KOPT-K1 (cell line): ENCODE measurements around the gene MTHFSD.

Experiments
- H3K27ac ChIP-seq: fragments of 200-600 bp; sonication (generic); 2 replicates; pipeline ENCODE4 v1.5.1; 2016; ENCODE audit warnings: antibody characterized with exemption, mild to moderate bottlenecking, low read depth, low read length; ENCODE audit not compliant: poor library complexity, severe bottlenecking
- H3K36me3 ChIP-seq: fragments of 200-600 bp; sonication (generic); 2 replicates; pipeline ENCODE4 v1.5.1; 2017; ENCODE audit warnings: antibody characterized with exemption, mild to moderate bottlenecking, low read length, moderate library complexity; ENCODE audit not compliant: insufficient read depth
- H3K9me3 ChIP-seq: fragments of 200-600 bp; sonication (generic); 2 replicates; pipeline ENCODE4 v1.5.1; 2017; ENCODE audit warnings: antibody characterized with exemption, low read length, mild to moderate bottlenecking; ENCODE audit not compliant: insufficient read depth, poor library complexity, severe bottlenecking

Gene MTHFSD

GRCh38 chr16:86512860-86513470 is 42.1 kb downstream of the MTHFSD start:
- Histone ChIP-seq H3K9me3 (no peaks in the 10 kb centered on the region), H3K36me3 (no peaks in the 10 kb centered on the region), H3K27ac (no peak overlapping the region)

DNA sequence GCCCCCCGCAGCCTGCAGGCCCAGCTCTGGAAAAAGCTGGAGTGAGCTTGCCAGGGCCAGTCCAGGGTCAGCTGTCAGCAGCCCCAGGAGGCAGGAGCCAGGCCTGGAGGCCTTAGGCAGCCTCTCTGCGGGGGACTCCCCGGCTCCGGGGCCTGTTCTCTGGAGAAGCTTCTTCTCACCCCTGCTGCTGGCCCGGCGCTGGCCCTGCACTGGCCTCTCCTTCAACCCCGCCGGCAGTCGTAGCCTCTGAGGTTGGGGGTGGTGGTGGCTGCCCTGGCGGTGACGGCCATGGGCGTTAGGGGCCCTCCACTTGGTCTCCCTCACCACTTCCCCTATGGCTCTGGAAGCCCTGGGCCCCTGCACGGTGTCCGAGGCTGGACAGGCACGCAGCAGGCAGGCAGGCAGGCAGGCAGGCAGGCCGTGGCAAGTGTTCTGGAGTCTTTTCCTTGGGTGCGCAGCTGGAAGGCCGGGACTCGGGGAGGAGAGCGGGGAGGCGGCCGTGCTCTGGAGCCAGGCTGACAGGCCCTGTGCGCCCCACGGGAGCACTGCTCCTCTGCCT is 42.7 kb downstream of the MTHFSD start:
- no peaks in the 10 kb centered on the region for H3K36me3 ChIP-seq
- H3K27ac ChIP-seq, result no peak overlapping the region
- H3K9me3 ChIP-seq, result no peaks in the 10 kb centered on the region

- Histone ChIP-seq H3K27ac (no peak overlapping the region), H3K9me3 (no peaks in the 10 kb centered on the region), H3K36me3 (no peaks in the 10 kb centered on the region)
Measured at GRCh38 chr16:86511317-86512161, 43.5 kb downstream of the MTHFSD start.

GRCh38 chr16:86510465-86511261 is 44.4 kb downstream of the MTHFSD start, which contains the start of gene FOXF1:
Gene FOXF1, plus strand, starts transcription at chr16:86510527. Its CDS starts 43 bp downstream, at chr16:86510570.
- H3K27ac ChIP-seq, result no peak within 1 kb of the TSS
- H3K9me3 ChIP-seq, result no peaks in the 10 kb centered on the region

GRCh38 chr16:86509759-86510464 is 45.1 kb downstream of the MTHFSD start:
- Histone ChIP-seq H3K9me3 (no peaks in the 10 kb centered on the region), H3K36me3 (no peaks in the 10 kb centered on the region), H3K27ac (no peak overlapping the region)

More at GRCh38 chr16:86510465-86511261, 44.4 kb downstream of the MTHFSD start, which contains the start of gene FOXF1:
- no peaks in the 10 kb centered on the region for H3K36me3 ChIP-seq

DNA sequence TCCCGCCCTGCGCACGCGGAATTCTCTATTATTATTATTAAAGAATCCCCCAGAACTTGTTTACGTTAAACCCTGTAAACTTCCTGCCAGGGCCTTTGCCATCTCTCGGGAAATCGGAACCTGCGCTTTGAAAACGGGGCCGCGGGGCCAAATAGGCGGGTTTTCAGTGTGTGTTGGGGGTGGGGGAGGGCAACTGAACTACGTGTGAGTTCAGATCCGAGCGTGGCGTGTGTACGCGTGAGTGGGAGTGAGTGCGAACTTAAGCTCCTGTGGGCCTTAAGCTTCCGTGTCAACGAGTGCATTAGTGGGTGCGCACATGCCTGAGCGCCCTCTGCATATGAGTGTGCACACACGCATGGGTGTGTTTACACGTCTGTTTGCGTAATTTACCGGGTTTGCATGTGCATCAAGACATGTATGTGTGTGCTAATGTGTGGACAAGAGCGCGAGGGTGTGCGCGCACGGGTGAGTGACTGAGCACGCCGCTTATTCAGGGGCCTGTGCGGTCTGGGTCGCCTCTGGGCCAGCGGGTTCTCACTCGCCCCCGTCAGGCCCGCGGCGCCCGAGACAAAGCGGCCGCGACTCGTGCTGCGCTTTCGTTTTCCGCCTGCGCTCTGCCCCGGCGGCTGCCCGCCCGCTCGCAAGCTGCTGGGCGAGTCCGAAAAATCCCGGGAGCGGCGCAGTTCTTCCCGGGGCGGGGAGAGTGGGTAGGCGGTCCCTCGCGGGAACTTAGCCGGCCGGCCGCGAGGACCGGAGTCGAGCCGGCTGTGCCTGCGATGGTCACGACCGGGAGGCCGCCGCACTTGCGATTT is 45.9 kb downstream of the MTHFSD start:
- H3K36me3 ChIP-seq, result no peaks in the 10 kb centered on the region
- H3K9me3 ChIP-seq, result no peaks in the 10 kb centered on the region

DNA sequence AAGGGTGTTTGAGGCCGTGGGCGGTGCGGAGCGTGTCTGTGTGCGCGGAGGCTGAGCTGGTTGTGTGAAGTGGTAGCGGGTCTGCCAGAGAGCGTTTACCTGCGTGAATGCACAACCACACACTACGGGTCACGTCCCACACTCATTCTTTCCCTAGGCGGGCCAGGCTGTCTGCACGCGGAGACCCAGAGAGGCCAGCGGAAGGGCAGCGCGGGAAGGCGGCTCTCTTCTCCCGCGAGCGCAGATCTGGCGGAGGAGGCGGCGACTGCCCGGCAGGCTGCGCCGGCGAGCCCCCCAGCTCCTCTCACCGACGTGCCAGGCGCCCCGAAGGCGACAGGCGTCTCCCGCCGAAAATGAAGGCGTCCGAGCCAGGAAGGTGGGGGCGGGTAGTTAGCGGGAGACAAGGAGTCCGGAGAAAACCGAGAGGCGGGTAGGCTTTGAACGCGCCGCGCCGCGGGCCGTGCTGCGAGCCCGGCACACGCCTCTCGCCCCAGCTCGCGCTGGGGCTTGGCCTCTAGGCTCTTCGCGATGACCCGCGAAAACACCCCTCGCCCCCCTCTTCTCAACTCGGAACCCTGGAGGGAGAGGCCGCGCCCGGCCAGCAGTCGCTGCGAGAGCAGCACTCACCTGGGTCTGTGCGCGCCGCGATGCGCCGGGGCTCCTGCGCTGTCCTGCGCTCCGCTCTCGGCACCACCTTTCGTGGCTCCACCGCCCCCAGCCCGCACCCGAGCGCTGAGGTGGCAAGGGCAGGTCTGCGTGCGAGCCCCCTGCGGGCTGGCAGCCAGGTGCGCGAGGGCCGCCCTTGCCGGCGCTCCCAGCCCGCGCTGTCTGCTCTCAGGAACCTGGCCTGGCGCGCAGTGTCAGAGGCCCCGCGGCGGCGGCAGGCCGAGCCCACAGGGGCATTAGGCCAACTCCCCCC is 46.7 kb downstream of the MTHFSD start:
- Histone ChIP-seq H3K36me3 (no peaks in the 10 kb centered on the region), H3K27ac (no peak overlapping the region), H3K9me3 (no peaks in the 10 kb centered on the region)

More for the DNA sequence above, 45.9 kb downstream of the MTHFSD start:
- no peak overlapping the region for H3K27ac ChIP-seq

GRCh38 chr16:86507173-86508027 is 47.6 kb downstream of the MTHFSD start:
- H3K9me3 ChIP-seq, result no peaks in the 10 kb centered on the region
- H3K36me3 ChIP-seq, result no peaks in the 10 kb centered on the region
- H3K27ac ChIP-seq, result no peak overlapping the region

- H3K9me3 ChIP-seq, result no peaks in the 10 kb centered on the region
- H3K36me3 ChIP-seq, result no peaks in the 10 kb centered on the region
- H3K27ac ChIP-seq, result no peak overlapping the region
Measured at GRCh38 chr16:86505899-86506864, 48.9 kb downstream of the MTHFSD start.

- H3K36me3 ChIP-seq, result no peaks in the 10 kb centered on the region
- no peak overlapping the region for H3K27ac ChIP-seq
Measured at GRCh38 chr16:86505185-86505898, 49.7 kb downstream of the MTHFSD start.

More at GRCh38 chr16:86505185-86505898, 49.7 kb downstream of the MTHFSD start:
- no peaks in the 10 kb centered on the region for H3K9me3 ChIP-seq
